ENCODE measurements around the gene FAM163A. TPM values are rescaled to one million over a fixed set of nuclear protein-coding genes. Genes with fewer than 3 reads are reported as not detected.

FAM163A gene
- total RNA-seq, 1 experiment from 2014 or later = 0.46 TPM

GRCh38 chr1:179824265-179824664 lies 81.2 kb downstream of the FAM163A start:
- Histone ChIP-seq H4K8ac (replicated peaks; ENCODE audit: insufficient read length, low read depth, low read length) (no peak overlapping the region), H3K27me3 (ENCODE audit: insufficient read depth, low read length) (no peaks in the 10 kb centered on the region), H3K23me2 (ENCODE audit: insufficient read length, low read depth, low read length, poor library complexity, severe bottlenecking) (no peaks in the 10 kb centered on the region), H3K9ac (ENCODE audit: extremely low read depth, insufficient read length, low read length) (no peak overlapping the region), H3K4me1 (ENCODE audit: insufficient read depth, low read length) (no peaks in the 10 kb centered on the region), H2AFZ (ENCODE audit: low read length) (no peak overlapping the region), H3T11ph (ENCODE audit: low read length) (no peak overlapping the region), H3K14ac (ENCODE audit: insufficient read depth, low read length) (no peak overlapping the region), H4K5ac (ENCODE audit: insufficient read length, low read depth, low read length) (no peak overlapping the region), H2AK5ac (ENCODE audit: insufficient read length, low read length) (no peak overlapping the region), H4K91ac (ENCODE audit: insufficient read length, low read depth, low read length) (no peak overlapping the region), H3K27ac (ENCODE audit: insufficient read length, low read depth, low read length) (no peak overlapping the region), H2BK5ac (ENCODE audit: insufficient read length, low read length) (no peak overlapping the region), H3K4ac (ENCODE audit: low read depth, low read length) (no peak overlapping the region), H3K4me2 (ENCODE audit: insufficient read depth, insufficient read length, low read length) (no peak overlapping the region), H3K56ac (ENCODE audit: insufficient read length, low read depth, low read length) (no peak overlapping the region), H4K20me1 (ENCODE audit: control insufficient read depth, insufficient read depth, insufficient read length) (no peaks in the 10 kb centered on the region), H3K79me1 (ENCODE audit: insufficient read depth, low read depth, low read length, poor library complexity, severe bottlenecking) (no peaks in the 10 kb centered on the region), H2BK120ac (ENCODE audit: low read depth, low read length, poor library complexity, severe bottlenecking) (no peak overlapping the region), H3K79me2 (ENCODE audit: insufficient read depth, low read length) (no peaks in the 10 kb centered on the region), H2BK20ac (ENCODE audit: low read depth, low read length, poor library complexity, severe bottlenecking) (no peak overlapping the region), H3K23ac (ENCODE audit: insufficient read length, low read depth, low read length) (no peak overlapping the region), H3K9me3 (ENCODE audit: control insufficient read depth, low read depth, low read length) (no peaks in the 10 kb centered on the region), H3K18ac (ENCODE audit: insufficient read length, low read depth, low read length) (no peak overlapping the region), H2BK12ac (ENCODE audit: insufficient read length, low read depth, low read length) (no peak overlapping the region), H2BK15ac (ENCODE audit: low read depth, low read length) (no peak overlapping the region)
- Mint-ChIP-seq H3K27me3 (ENCODE audit: low read depth) (peaks cover 2% of the 10 kb centered on the region), H3K4me1 (peaks cover 6 to 9% of the 10 kb centered on the region in 2 experiments), H3K27ac (0 out of 7 replicates have a peak overlapping the region, but pooled peaks of 1 of the 3 experiments have one; percentile 10), H3K9me3 (no peaks in the 10 kb centered on the region; a peak in 1 of 5 replicates), H3K4me3 (no peak overlapping the region), H3K36me3 (ENCODE audit: insufficient read depth in 1 of 3, low read depth in 3 of 3) (no peaks in the 10 kb centered on the region; a peak in 1 of 7 replicates)
- peak; percentile 23 for DNase-seq
- no CpG with 5 or more reads among the region's 6 CpGs for WGBS (ENCODE audit: extremely low coverage, insufficient read length, low lambda C conversion rate)
- no peak for TF ChIP-seq CTCF (conservative IDR thresholded peaks at IDR 0.05)

Data from H9 (cell line).